Measurements from ENCODE around the gene PDCL3.

Gene PDCL3

GRCh38 chr2:100625717-100626116, 62.9 kb downstream of the PDCL3 start:
- no peak overlapping the region for H3K4me3 ChIP-seq (ENCODE audit: low read length)
- DNase-seq (ENCODE audit: low read depth): no peak
- TF ChIP-seq CTCF (conservative IDR thresholded peaks at IDR 0.05; ENCODE audit: low read length): no peak
